GM18507 (cell line): ENCODE measurements around the gene MAST2.
"Not testable (repeated sequence)": the region's sequence is repeated elsewhere in the genome, so short reads cannot be mapped to it uniquely, and the experiment has no call there.

Experiments used
- DNase-seq: peaks from one replicate; pipeline ENCODE4 v3.0.0; 2011; ENCODE audit warnings: low read depth; ENCODE audit not compliant: insufficient read length; ENCODE audit errors: extremely low spot score
- FAIRE-seq: peaks from 2 replicates; lab custom pipeline; 2011; peaks lifted over from hg19 to GRCh38; lab: Jason Lieb, UNC

Gene MAST2

GRCh38 chr1:45803299-45803780 is at the start of gene MAST2:
Gene MAST2, plus strand, starts transcription at chr1:45803612. Its CDS starts 284 bp downstream, at chr1:45803896.
- DNase-seq (peak; percentile 88), FAIRE-seq (peak; percentile 58)

- FAIRE-seq (no peak), DNase-seq (no peak)
Observed at GRCh38 chr1:45755697-45756096, 47.7 kb upstream of the MAST2 start.

DNA sequence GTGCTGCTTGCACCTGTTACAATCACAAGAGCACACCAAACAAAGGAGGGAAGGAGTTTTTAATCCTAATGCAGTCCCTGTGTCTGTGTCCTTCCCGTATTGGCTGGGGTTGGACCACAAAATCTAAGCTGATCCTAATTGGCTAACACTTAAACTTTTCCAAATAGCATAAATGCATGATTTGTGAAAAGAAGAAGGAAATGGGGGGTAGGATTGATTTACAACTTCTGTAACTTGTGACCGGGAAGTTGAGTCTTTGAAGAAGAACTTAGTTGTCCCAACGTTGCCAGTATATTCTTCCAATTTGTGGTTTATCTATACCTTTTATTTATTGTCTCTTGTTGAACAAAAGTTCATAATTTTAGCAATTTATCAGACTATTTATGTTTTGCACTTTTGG is 41.1 kb upstream of the MAST2 start:
- DNase-seq (no peak), FAIRE-seq (no peak)

GRCh38 chr1:45765999-45766792 is 37.2 kb upstream of the MAST2 start:
- FAIRE-seq (no peak), DNase-seq (no peak)

GRCh38 chr1:45767035-45767434 is 36.4 kb upstream of the MAST2 start:
- FAIRE-seq (no peak), DNase-seq (no peak)

DNA sequence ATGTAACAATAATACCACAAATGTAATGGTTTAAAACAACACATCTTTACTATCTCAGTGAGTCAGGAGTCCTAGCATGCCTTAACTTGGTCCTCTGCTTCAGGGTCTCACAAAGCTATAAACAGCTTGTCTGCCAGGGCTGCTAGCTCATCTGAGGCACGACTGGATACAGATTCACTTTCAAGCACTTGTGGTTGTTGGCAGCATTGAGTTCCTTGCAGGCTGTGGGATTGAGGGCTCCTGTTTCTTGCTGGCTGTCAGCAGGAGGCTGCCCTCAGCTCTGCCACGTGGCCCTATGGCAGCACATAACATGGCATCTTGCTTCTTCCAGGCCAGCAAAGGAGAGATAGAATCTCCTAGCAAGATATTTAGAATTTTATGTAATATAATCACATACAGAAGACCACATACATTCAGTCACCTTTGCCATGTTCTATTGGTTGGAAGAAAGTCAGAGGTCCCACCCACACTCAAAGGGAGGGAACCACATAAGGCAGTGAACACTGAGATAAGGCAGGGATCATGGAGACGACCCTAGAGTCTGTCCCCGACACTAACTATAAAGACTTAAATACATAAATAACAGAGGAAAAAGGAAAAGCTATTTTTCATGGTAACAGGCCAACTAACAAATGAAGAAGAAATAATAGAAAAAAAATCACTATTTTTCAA is 34.0 kb upstream of the MAST2 start:
- DNase-seq (no peak), FAIRE-seq (no peak)

GRCh38 chr1:45772971-45773370 is 30.4 kb upstream of the MAST2 start:
- FAIRE-seq (peak; percentile 68), DNase-seq (no peak)

DNA sequence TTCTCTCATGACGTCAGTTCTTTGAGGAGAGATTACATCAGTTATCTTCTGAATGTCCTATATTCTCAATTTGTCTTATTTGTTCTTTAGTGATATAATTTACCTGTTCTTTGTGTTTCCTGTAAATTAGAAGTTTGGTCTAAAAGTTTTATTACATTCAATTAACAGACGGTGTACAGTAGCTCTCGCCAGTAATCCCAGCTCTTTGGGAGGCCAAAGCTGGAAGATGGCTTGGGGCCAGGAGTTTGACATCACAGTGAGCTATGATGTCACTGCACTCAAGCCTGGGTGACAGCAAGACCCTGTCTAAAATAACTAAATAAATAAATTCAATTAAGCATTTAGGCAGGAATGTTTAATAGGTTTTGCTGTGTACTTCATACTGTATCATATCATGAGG is 27.6 kb upstream of the MAST2 start:
- DNase-seq (no peak), FAIRE-seq (no peak)

DNA sequence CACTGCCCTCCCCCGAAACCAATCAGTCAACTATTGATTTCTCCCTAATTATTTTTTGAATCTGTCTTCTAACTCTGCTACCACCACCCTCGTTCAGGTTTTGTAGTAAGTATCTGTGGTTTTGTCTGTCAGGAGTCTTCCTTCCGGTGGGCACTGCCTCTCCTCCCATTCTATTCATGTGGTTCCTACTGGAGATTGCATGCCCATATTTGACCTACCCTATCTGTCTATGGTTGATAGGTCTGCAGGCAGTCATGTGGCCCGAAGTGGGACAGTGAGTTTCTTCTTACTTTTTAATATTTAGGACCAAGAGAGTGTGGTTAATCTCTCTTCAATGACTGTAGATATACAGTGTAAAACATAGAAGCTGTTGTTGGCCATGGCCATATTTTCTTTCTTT is 17.8 kb upstream of the MAST2 start:
- peak; percentile 73 for FAIRE-seq
- no peak for DNase-seq

GRCh38 chr1:45787905-45788304 is 15.5 kb upstream of the MAST2 start:
- FAIRE-seq (no peak), DNase-seq (no peak)

- DNase-seq (no peak), FAIRE-seq (no peak)
Observed at GRCh38 chr1:45789601-45790000, 13.8 kb upstream of the MAST2 start.

- no peak for DNase-seq
- no peak for FAIRE-seq
Observed at GRCh38 chr1:45792744-45793143, 10.7 kb upstream of the MAST2 start.

GRCh38 chr1:45793942-45794604 is 9.3 kb upstream of the MAST2 start:
- FAIRE-seq (no peak), DNase-seq (no peak)

DNA sequence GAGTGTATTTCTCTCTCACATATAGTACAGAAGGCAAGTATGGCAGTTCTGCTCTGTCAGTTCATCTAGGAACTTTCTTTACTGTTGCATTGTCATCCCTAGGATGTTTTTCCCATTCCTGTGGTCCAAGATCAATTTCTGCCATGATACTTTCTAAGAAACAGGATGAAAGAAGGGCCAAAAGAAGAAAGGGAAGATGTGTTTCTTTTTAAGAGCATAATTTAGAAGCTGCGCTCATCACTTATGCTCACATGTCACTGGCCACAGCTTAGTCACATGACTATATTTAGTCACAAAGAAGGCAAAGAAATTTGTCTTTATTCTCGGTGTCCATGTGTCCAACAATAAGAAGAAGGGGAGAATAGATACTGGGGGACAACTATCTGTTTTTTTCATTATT is 7.0 kb upstream of the MAST2 start:
- DNase-seq = no peak
- FAIRE-seq = no peak

GRCh38 chr1:45796946-45797345 is 6.5 kb upstream of the MAST2 start:
- FAIRE-seq = no peak
- no peak for DNase-seq

GRCh38 chr1:45800899-45801298 is 2.5 kb upstream of the MAST2 start:
- FAIRE-seq (no peak), DNase-seq (no peak)

DNA sequence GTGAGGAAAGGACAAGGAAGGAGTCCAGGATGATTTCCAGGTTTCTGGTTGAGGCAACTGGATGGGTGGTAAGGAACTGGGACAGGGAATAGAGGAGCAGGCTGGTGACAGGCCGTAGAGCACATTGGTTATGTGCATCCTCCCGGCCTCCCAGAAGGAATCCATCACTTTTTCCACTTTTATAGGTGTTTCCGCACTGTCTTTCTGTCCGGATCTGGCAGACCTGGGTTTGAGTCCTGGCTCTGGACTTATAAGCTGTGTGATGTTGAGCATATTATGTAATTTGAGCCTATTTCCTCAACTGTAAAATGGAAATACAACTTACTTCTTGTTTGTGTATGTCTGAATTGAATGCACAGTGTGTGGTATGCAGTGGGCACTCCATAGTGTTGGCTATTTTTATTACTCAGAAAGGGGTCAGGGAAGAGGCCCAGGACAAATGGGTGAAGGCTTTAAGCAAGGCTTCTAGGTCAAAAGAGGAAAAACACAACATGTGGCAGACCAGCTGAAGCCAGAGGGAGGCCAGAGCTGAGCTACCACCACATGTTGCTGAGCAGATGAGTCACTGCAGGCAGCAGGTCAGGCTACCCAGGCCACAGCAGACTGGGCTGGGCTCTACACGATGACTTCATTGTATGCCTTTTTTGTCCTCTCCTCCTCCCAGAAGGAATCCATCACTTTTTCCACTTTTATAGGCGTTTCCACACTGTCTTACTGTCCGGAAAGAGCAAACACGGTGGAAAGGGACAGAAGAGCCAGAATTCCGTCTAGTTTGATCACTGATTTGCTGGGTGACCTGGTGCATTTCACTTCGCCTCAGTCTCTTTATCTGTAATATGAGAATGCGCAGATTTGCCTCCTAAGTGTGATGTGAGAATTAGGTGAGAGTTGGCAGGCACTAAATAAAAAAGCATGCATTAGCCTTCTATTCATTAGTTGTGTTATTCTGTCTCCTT is 791 bp upstream of the MAST2 start:
- DNase-seq (no peak), FAIRE-seq (no peak)

- DNase-seq, FAIRE-seq: not testable (repeated sequence)
Observed at GRCh38 chr1:45803781-45804668, 613 bp downstream of the MAST2 start.

DNA sequence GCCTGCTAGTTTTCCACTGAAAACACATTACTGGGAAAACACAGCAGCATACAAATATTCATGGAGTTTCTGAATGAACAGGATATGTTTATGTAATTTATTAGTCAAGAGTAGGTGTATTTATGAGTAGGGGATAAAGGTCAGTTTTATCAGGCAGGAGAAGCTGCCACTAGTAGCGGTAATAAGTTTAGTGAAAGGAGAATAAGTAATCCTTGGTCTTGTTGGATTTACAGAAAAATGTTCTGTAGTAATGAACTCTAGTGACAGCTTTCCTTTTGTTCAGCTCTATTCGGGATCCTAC is 1.2 kb downstream of the MAST2 start:
- DNase-seq (no peak), FAIRE-seq (no peak)
